SK-N-SH (cell line): ENCODE results near the gene ANLN. TPM values are rescaled to one million over a fixed set of nuclear protein-coding genes. Genes with fewer than 3 reads are reported as not detected.

ENCODE experiments used
- CTCF ChIA-PET: fragments of 300-600, 350-600 bp; formaldehyde crosslinking; extraction: SDS; loops from one replicate; lab custom pipeline; 2021; lab: Yijun Ruan, JAX
- POLR2A ChIA-PET: fragments of 350-600 bp; sonication (Branson Sonifier 250); formaldehyde crosslinking; extraction: SDS; loops from one replicate; lab custom pipeline; 2020; ENCODE audit warnings: antibody characterized with exemption, inconsistent platforms; lab: Yijun Ruan, JAX
- DNase-seq: peaks from one replicate; pipeline ENCODE4 v3.0.0; 2012
- H2AFZ ChIP-seq: fragments of 200-600 bp; sonication (generic); 2 replicates; pipeline ENCODE4 v1.8.1; 2016; ENCODE audit warnings: antibody characterized with exemption, mild to moderate bottlenecking, low read depth
- H3F3A ChIP-seq: fragments of 200-600 bp; sonication (generic); replicated peaks from 2 replicates; pipeline ENCODE3; 2016; ENCODE audit warnings: antibody characterized with exemption, mild to moderate bottlenecking; ENCODE audit not compliant: insufficient read depth
- H3K27ac ChIP-seq, 2 experiments: fragments of 200-500 bp in 1 of 2; fragments of 200-600 bp in 1 of 2; sonication (Bioruptor generic) in 1 of 2; sonication (generic), shearing (Covaris generic) in 1 of 2; 2 replicates each; pipeline versions ENCODE4 v1.5.1 to v1.6.1; 2014 to 2016; ENCODE audit warnings: low read depth in 2 of 2, inconsistent platforms in 1 of 2, low read length in 1 of 2, mild to moderate bottlenecking in 1 of 2, mixed read lengths in 1 of 2
- H3K27me3 ChIP-seq: fragments of 200-600 bp; sonication (generic), shearing (Covaris generic); 2 replicates; pipeline ENCODE4 v1.6.1; 2016; ENCODE audit warnings: mixed run types; ENCODE audit not compliant: insufficient read depth
- H3K36me3 ChIP-seq, 2 experiments: fragments of 200-500 bp in 1 of 2; fragments of 200-600 bp in 1 of 2; sonication (Bioruptor generic) in 1 of 2; sonication (generic) in 1 of 2; replicated peaks in 1 of 2; 2 replicates each; pipeline versions ENCODE3 to v1.5.1; 2014 to 2016; ENCODE audit warnings: low read length in 1 of 2, mild to moderate bottlenecking in 1 of 2; ENCODE audit not compliant: insufficient read depth in 2 of 2, control insufficient read depth in 1 of 2
- H3K4me1 ChIP-seq, 2 experiments: fragments of 200-500 bp in 1 of 2; fragments of 200-600 bp in 1 of 2; sonication (Bioruptor generic) in 1 of 2; sonication (generic), shearing (Covaris generic) in 1 of 2; 2 replicates each; pipeline versions ENCODE4 v1.5.1 to v1.6.1; 2014 to 2016; ENCODE audit warnings: low read depth in 1 of 2, low read length in 1 of 2, mixed run types in 1 of 2; ENCODE audit not compliant: insufficient read depth in 2 of 2, control insufficient read depth in 1 of 2
- H3K4me2 ChIP-seq: fragments of 200-600 bp; sonication (generic), shearing (Covaris generic); 2 replicates; pipeline ENCODE4 v1.6.1; 2017; ENCODE audit warnings: mixed run types
- H3K4me3 ChIP-seq, 2 experiments: fragments of 200-500 bp in 1 of 2; fragments of 200-600 bp in 1 of 2; sonication (Bioruptor generic) in 1 of 2; sonication (generic), shearing (Covaris generic) in 1 of 2; 2 replicates each; pipeline versions ENCODE4 v1.5.1 to v1.8.1; 2014 to 2016; ENCODE audit warnings: low read depth in 2 of 2, inconsistent platforms in 1 of 2, low read length in 1 of 2, mild to moderate bottlenecking in 1 of 2, mixed read lengths in 1 of 2, moderate library complexity in 1 of 2
- H3K79me2 ChIP-seq: fragments of 200-600 bp; sonication (generic); 2 replicates; pipeline ENCODE4 v1.8.1; 2017; ENCODE audit warnings: mild to moderate bottlenecking; ENCODE audit not compliant: insufficient read depth
- H3K9ac ChIP-seq: fragments of 200-600 bp; sonication (generic); 2 replicates; pipeline ENCODE4 v1.6.1; 2017; ENCODE audit warnings: mixed run types
- H3K9me2 ChIP-seq: fragments of 200-600 bp; sonication (generic); 2 replicates; pipeline ENCODE4 v1.6.1; 2017; ENCODE audit warnings: mixed run types
- H3K9me3 ChIP-seq: fragments of 200-600 bp; sonication (generic); 2 replicates; pipeline ENCODE4 v1.6.1; 2017; ENCODE audit warnings: mixed run types, mild to moderate bottlenecking, moderate library complexity
- H4K20me1 ChIP-seq: fragments of 200-600 bp; sonication (generic); 2 replicates; pipeline ENCODE4 v1.6.1; 2017; ENCODE audit warnings: mild to moderate bottlenecking, mixed run types; ENCODE audit not compliant: insufficient read depth
- CHD2 ChIP-seq: fragments of 150-350 bp; IDR thresholded peaks from 2 replicates; pipeline ENCODE4 v1.6.1; 2018; ENCODE audit warnings: low read length; ENCODE audit not compliant: partially characterized antibody
- ELF1 ChIP-seq: IDR thresholded peaks from 2 replicates; pipeline ENCODE4 v1.4.0; 2012
- EP300 ChIP-seq, 2 experiments: IDR thresholded peaks; 2 replicates each; pipeline versions ENCODE4 v1.4.0 to v1.6.1; 2012; ENCODE audit warnings: borderline replicate concordance in 1 of 2, low read depth in 1 of 2, low read length in 1 of 2
- EZH2phosphoT487 ChIP-seq: fragments of 200-600 bp; sonication (generic); IDR thresholded peaks from 2 replicates; pipeline ENCODE4 v1.6.1; 2017; ENCODE audit warnings: low read depth, mixed run types, mild to moderate bottlenecking, antibody characterized with exemption, moderate library complexity, borderline replicate concordance
- FOSL2 ChIP-seq: IDR thresholded peaks from 2 replicates; pipeline ENCODE4 v1.4.0; 2012; ENCODE audit warnings: low read depth, mild to moderate bottlenecking, moderate library complexity, borderline replicate concordance
- FOXM1 ChIP-seq: IDR thresholded peaks from 2 replicates; pipeline ENCODE4 v1.4.0; 2012; ENCODE audit warnings: low read depth, mild to moderate bottlenecking
- GABPA ChIP-seq: IDR thresholded peaks from 2 replicates; pipeline ENCODE4 v1.4.0; 2012; ENCODE audit warnings: low read depth, mild to moderate bottlenecking
- GATA2 ChIP-seq: sonication (generic); formaldehyde crosslinking; IDR thresholded peaks from 2 replicates; pipeline ENCODE4 v1.5.0; 2020; ENCODE audit warnings: mild to moderate bottlenecking, missing genetic modification reagents
- JUND ChIP-seq: IDR thresholded peaks from 2 replicates; pipeline ENCODE4 v1.4.0; 2012
- MXI1 ChIP-seq: IDR thresholded peaks from 2 replicates; pipeline ENCODE4 v1.6.1; 2012; ENCODE audit warnings: mild to moderate bottlenecking, low read depth, low read length, improper control_type of control experiment
- NRF1 ChIP-seq: IDR thresholded peaks from 2 replicates; pipeline ENCODE4 v1.6.1; 2012; ENCODE audit warnings: low read depth, mild to moderate bottlenecking, low read length
- POLR2AphosphoS5 ChIP-seq: IDR thresholded peaks from 2 replicates; pipeline ENCODE4 v1.6.1; 2012; ENCODE audit warnings: low read depth, low read length
- RCOR1 ChIP-seq: fragments of 150-350 bp; IDR thresholded peaks from 2 replicates; pipeline ENCODE4 v1.6.1; 2017; ENCODE audit warnings: antibody characterized with exemption, low read length
- RFX5 ChIP-seq: IDR thresholded peaks from 2 replicates; pipeline ENCODE4 v1.6.1; 2012; ENCODE audit warnings: mild to moderate bottlenecking, improper control_type of control experiment, low read length
- RXRA ChIP-seq: IDR thresholded peaks from 2 replicates; pipeline ENCODE4 v1.4.0; 2012; ENCODE audit warnings: low read depth, mild to moderate bottlenecking, borderline replicate concordance
- SMC3 ChIP-seq: IDR thresholded peaks from 2 replicates; pipeline ENCODE4 v1.6.1; 2012; ENCODE audit warnings: low read depth, low read length, improper control_type of control experiment
- TAF1 ChIP-seq: IDR thresholded peaks from 2 replicates; pipeline ENCODE4 v1.6.1; 2012; ENCODE audit warnings: low read depth, mild to moderate bottlenecking, low read length, moderate library complexity, borderline replicate concordance
- TCF12 ChIP-seq: IDR thresholded peaks from 2 replicates; pipeline ENCODE4 v1.4.0; 2012
- YY1 ChIP-seq: IDR thresholded peaks from 2 replicates; pipeline ENCODE4 v1.4.0; 2012; ENCODE audit warnings: low read depth, mild to moderate bottlenecking
- WGBS: methylation state at CpG from one replicate; pipeline ENCODE4 v1.1.6; 2017; ENCODE audit warnings: low lambda C conversion rate; 5-methylcytosine and 5-hydroxymethylcytosine counted together
- polyA plus RNA-seq, 3 experiments: library from polyadenylated mRNA; depleted of rRNA; stranded (reverse); fragments of >200 nt; gene quantifications; 2 replicates each; pipeline ENCODE4 v1.2.3, GENCODE V29; 2012
- TF ChIP-seq, protein P1 (sequence below): fragments of 150-350 bp; IDR thresholded peaks from 2 replicates; pipeline ENCODE4 v1.6.1; 2016; ENCODE audit warnings: mild to moderate bottlenecking, low read depth, low read length
- TF ChIP-seq, protein P2 (sequence below): fragments of 150-350 bp; IDR thresholded peaks from 2 replicates; pipeline ENCODE4 v1.6.1; 2017; ENCODE audit warnings: antibody characterized with exemption, low read length, low read depth, borderline replicate concordance
- TF ChIP-seq, protein P3 (sequence below): IDR thresholded peaks from 2 replicates; pipeline ENCODE4 v1.4.0; 2012; ENCODE audit warnings: low read depth, borderline replicate concordance

The ANLN gene
- polyA plus RNA-seq, 1 of the 3 experiments (the other 2 are of a cell fraction): 17.1 TPM

DNA sequence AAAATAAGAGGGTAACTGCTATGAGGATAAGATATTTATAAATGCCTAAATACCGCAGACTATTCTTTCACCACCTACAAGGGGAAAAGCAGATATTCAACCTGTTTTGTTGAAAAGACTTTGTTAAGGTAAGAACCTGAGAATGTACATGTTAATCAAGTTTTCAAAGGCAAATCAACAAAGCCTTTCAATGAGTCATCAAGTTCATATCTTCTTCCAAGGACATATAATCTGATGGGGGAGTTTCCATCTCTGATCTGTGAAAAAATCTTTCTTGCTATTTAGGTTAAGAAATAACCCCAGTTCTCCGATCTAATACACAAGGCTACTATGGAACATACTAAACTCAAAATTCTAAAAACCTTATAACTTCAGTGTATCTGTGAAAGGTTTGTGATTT lies 40.0 kb upstream of the ANLN start:
- Histone ChIP-seq H3F3A (peaks cover 4% of the 10 kb centered on the region), H4K20me1 (no peaks in the 10 kb centered on the region), H3K27ac (no peak overlapping the region), H3K36me3 (no peaks in the 10 kb centered on the region), H3K27me3 (no peaks in the 10 kb centered on the region), H3K4me3 (no peak overlapping the region), H2AFZ (no peak overlapping the region), H3K9me2 (no peaks in the 10 kb centered on the region), H3K9me3 (no peaks in the 10 kb centered on the region), H3K79me2 (no peaks in the 10 kb centered on the region), H3K9ac (no peak overlapping the region), H3K4me2 (no peak overlapping the region), H3K4me1 (peaks cover 3 to 4% of the 10 kb centered on the region in 2 experiments; a peak in 3 of 4 replicates)
- CTCF ChIA-PET: no interaction called here
- POLR2A ChIA-PET: no interaction called here
- WGBS: 91% methylated on average over 2 of the region's 2 CpGs
- TF ChIP-seq, protein P1, sequence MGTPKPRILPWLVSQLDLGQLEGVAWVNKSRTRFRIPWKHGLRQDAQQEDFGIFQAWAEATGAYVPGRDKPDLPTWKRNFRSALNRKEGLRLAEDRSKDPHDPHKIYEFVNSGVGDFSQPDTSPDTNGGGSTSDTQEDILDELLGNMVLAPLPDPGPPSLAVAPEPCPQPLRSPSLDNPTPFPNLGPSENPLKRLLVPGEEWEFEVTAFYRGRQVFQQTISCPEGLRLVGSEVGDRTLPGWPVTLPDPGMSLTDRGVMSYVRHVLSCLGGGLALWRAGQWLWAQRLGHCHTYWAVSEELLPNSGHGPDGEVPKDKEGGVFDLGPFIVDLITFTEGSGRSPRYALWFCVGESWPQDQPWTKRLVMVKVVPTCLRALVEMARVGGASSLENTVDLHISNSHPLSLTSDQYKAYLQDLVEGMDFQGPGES: no peak
- 0 out of 2 replicates have a peak, but pooled peaks have one; percentile 12 for TF ChIP-seq JUND
- DNase-seq: no peak

DNA sequence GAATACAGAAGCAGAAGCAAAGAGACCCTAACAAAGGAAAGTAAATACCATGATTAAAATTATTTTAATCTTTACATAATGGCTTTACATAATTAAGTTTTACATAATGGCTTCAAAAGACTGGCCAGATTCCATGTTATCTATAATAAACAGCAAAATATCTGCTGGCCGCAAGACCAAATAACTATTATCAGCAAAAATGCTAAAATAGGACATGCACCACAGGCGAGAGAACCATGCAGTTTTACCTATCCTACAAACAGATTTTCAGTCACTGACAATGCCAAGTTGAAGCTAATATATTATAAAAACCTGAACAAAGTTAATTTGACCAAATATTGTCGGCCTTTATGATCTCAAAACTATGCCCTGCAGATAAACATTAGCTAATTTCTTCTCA lies 34.2 kb upstream of the ANLN start:
- Histone ChIP-seq H3K79me2 (no peaks in the 10 kb centered on the region), H3K4me1 (peaks cover 0 to 7% of the 10 kb centered on the region in 2 experiments; a peak in 2 of 4 replicates), H3K36me3 (peaks cover 0 to 6% of the 10 kb centered on the region in 2 experiments), H3K27me3 (no peaks in the 10 kb centered on the region), H3K4me3 (no peak overlapping the region), H3K9me3 (no peaks in the 10 kb centered on the region), H2AFZ (no peak overlapping the region), H4K20me1 (no peaks in the 10 kb centered on the region), H3K9me2 (no peaks in the 10 kb centered on the region), H3K9ac (no peak overlapping the region), H3F3A (no peaks in the 10 kb centered on the region), H3K27ac (peak overlapping the region in 1 of 2 experiments; percentile 41; a peak in 1 of 4 replicates), H3K4me2 (no peak overlapping the region)
- peak; percentile 47 for DNase-seq
- ChIA-PET POLR2A (no interaction called here), CTCF (interaction anchor here (1.2 to 3.8 kb wide), 5 partner anchors 11 to 380 kb away, joined by 3 to 29 read pairs (median 5); a partner anchor contains a TSS)
- WGBS: 76% methylated on average over 3 of the region's 3 CpGs
- TF ChIP-seq NRF1: no peak
- TF ChIP-seq, protein P2, sequence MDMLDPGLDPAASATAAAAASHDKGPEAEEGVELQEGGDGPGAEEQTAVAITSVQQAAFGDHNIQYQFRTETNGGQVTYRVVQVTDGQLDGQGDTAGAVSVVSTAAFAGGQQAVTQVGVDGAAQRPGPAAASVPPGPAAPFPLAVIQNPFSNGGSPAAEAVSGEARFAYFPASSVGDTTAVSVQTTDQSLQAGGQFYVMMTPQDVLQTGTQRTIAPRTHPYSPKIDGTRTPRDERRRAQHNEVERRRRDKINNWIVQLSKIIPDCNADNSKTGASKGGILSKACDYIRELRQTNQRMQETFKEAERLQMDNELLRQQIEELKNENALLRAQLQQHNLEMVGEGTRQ: no peak
- no peak for TF ChIP-seq RXRA
- peak; percentile 40 for TF ChIP-seq CHD2
- TF ChIP-seq RCOR1: peak; percentile 61
- no peak for TF ChIP-seq YY1
- TF ChIP-seq ELF1: no peak
- TF ChIP-seq EZH2phosphoT487: no peak
- no peak for TF ChIP-seq TCF12
- TF ChIP-seq MXI1: 0 out of 2 replicates have a peak, but pooled peaks have one; percentile 7
- TF ChIP-seq POLR2AphosphoS5: no peak
- 0 out of 4 replicates have a peak, but pooled peaks of 1 of the 2 experiments have one; percentile 56 for TF ChIP-seq EP300 (IDR thresholded peaks at IDR 0.05; ENCODE audit: borderline replicate concordance in 1 of 2, low read depth in 1 of 2, low read length in 1 of 2)
- TF ChIP-seq FOSL2: no peak
- no peak for TF ChIP-seq GABPA
- peak; percentile 81 for TF ChIP-seq GATA2
- TF ChIP-seq TAF1: no peak
- TF ChIP-seq SMC3: no peak
- peak; percentile 11; the same call in 1 of the 2 replicates for TF ChIP-seq RFX5
- no peak for TF ChIP-seq FOXM1
- TF ChIP-seq, protein P3, sequence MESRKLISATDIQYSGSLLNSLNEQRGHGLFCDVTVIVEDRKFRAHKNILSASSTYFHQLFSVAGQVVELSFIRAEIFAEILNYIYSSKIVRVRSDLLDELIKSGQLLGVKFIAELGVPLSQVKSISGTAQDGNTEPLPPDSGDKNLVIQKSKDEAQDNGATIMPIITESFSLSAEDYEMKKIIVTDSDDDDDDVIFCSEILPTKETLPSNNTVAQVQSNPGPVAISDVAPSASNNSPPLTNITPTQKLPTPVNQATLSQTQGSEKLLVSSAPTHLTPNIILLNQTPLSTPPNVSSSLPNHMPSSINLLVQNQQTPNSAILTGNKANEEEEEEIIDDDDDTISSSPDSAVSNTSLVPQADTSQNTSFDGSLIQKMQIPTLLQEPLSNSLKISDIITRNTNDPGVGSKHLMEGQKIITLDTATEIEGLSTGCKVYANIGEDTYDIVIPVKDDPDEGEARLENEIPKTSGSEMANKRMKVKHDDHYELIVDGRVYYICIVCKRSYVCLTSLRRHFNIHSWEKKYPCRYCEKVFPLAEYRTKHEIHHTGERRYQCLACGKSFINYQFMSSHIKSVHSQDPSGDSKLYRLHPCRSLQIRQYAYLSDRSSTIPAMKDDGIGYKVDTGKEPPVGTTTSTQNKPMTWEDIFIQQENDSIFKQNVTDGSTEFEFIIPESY: no peak
